Measurements from ENCODE around the gene ZNF425. TPM values are rescaled to one million over a fixed set of nuclear protein-coding genes. Genes with fewer than 3 reads are reported as not detected.

ZNF425 gene, protein sequence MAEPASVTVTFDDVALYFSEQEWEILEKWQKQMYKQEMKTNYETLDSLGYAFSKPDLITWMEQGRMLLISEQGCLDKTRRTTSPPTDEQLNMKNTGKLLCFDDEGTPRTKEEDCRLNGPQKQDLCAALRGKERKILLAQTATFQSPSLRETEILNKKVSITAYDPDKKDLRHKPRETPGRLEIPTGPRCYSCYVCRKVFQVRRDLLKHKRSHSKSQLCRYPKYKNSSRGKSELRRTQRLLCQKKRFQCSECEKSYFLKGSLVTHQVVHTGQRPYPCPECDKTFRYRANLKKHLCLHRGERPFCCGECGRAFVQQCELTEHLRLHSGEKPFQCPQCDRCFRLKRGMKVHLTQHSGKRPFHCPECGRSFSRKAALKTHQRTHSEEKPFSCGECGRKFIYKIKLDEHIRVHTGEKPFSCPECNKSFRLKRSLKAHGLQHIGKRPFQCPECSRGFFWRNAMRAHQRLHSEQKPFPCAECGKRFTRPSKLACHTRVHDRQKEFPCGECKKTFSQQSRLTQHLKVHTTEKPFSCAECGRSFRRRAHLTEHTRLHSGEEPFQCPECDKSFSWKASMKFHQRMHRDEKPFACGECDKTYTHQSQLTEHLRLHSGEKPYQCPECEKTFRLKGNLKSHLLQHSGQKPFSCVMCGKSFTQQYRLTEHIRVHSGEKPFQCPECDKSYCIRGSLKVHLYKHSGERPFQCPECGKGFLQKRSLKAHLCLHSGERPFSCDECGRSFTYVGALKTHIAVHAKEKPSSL
- not detected for total RNA-seq

DNA sequence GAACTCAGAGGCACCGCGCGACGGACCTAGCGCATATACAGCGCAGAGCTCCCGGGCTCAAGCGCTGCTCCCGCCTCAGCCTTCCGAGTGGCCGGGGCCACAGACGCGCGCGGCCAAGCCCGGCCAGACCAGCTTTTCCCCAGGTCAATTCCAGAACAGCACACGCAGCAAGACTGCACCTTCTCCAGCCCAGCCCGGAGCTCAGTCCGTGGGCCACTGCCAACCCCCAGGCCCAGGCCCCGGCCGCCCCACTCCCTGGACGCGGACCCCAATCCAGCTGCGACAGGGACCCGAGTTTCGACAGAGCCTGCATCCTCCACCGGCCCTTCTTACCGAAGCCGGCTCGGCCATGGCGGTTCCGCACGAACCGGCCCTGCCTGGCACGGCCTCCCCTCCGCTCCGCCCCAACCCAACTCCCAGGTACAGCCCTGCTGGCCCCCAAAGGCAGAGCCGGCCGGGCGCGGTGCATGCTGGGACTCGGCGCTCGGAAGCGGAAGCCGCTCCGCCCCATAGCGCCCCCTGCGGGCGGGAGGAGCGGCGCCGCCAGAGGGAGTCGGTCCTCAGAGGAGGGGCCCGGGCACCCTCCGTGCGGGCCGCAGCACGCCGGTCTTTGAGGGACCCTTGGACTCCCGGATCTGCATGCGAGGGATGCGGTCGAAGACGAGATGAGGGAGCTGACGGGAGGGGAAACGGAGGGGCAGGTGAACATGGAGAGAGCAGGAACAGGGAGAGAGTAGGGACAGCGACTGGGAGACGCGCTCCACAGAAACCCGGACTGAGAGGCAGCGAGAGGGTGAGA, at the start of gene ZNF425:
TSS of gene ZNF425 (minus strand) at position 462 of the 799 bp plus-strand sequence. CDS start at position 351, 111 bp downstream.
- Histone ChIP-seq H3K36me3 (no peaks in the 10 kb centered on the region), H3K9me3 (no peaks in the 10 kb centered on the region), H3K27me3 (no peaks in the 10 kb centered on the region), H3K4me3 (peak within 1 kb of the TSS; percentile 88 to 92), H3K27ac (peak within 1 kb of the TSS; percentile 82 to 96), H3K4me1 (peaks cover 6 to 8% of the 10 kb centered on the region in 2 donors)
- TF ChIP-seq, protein P1, sequence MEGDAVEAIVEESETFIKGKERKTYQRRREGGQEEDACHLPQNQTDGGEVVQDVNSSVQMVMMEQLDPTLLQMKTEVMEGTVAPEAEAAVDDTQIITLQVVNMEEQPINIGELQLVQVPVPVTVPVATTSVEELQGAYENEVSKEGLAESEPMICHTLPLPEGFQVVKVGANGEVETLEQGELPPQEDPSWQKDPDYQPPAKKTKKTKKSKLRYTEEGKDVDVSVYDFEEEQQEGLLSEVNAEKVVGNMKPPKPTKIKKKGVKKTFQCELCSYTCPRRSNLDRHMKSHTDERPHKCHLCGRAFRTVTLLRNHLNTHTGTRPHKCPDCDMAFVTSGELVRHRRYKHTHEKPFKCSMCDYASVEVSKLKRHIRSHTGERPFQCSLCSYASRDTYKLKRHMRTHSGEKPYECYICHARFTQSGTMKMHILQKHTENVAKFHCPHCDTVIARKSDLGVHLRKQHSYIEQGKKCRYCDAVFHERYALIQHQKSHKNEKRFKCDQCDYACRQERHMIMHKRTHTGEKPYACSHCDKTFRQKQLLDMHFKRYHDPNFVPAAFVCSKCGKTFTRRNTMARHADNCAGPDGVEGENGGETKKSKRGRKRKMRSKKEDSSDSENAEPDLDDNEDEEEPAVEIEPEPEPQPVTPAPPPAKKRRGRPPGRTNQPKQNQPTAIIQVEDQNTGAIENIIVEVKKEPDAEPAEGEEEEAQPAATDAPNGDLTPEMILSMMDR (IDR thresholded peaks at IDR 0.05): peak; percentile 96 to 97 (median 97)
- peak; percentile 49 to 96 for DNase-seq (ENCODE audit: low spot score in 2 of 2)
- intact Hi-C loops (cut with DNase I): loop anchor here (1.0 to 10.0 kb wide), 8 partner anchors 21 to 431 kb away; partner anchors contain the start of genes CUL1, EZH2, PDIA4 and ZNF212

DNA sequence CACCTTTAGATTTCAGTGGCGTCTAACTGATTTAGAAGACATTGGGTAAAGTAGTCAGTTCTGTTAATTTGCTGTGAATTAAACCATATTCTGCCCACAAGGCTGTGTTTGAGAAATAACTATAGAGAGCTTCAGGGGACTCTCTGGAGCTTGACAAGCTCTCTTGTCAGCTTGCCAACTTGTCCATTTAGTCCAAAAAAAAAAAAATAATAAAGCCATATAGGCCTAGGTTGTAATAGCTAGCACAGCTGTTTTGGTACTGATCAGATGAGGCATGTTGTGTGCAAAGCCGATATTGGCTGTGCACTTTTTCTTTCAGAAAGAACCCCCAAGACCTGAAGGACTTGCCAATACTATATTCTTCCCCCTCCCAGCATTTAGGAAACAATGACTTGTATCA, 49.0 kb upstream of the ZNF425 start:
- Histone ChIP-seq H3K4me1 (no peaks in the 10 kb centered on the region), H3K36me3 (peaks cover 49 to 65% of the 10 kb centered on the region in 2 donors), H3K4me3 (no peak overlapping the region), H3K27ac (no peak overlapping the region), H3K9me3 (no peaks in the 10 kb centered on the region), H3K27me3 (no peaks in the 10 kb centered on the region)
- no peak for DNase-seq (ENCODE audit: low spot score in 2 of 2)
- intact Hi-C loops (cut with DNase I): no loop called here
- TF ChIP-seq, protein P1 (IDR thresholded peaks at IDR 0.05): no peak

DNA sequence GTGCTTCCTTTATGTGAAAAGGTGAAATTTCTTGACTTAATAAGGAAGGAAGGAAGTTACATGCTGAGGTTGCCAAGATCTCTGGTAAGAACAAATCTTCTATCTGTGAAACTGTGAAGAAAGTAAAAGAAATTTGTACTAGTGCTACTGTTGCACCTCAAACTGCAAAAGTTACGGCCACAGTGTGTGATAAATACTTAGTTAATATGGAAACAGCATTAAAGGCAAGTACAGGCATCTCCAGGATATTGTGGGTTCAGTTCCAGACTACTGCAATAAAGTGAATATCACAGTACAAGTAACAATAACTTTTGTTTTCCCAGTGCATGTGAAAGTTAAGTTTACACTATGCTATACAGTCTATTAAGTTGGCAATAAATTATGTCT, 46.4 kb upstream of the ZNF425 start:
- TF ChIP-seq, protein P1 (IDR thresholded peaks at IDR 0.05): no peak
- no peaks in the 10 kb centered on the region for H3K27me3 ChIP-seq
- H3K4me1 ChIP-seq: no peaks in the 10 kb centered on the region
- H3K9me3 ChIP-seq: no peaks in the 10 kb centered on the region
- peaks cover 49 to 63% of the 10 kb centered on the region in 2 donors for H3K36me3 ChIP-seq
- H3K27ac ChIP-seq: no peak overlapping the region
- DNase-seq (ENCODE audit: low spot score in 2 of 2): no peak
- H3K4me3 ChIP-seq: no peak overlapping the region
- intact Hi-C loops (cut with DNase I): no loop called here

DNA sequence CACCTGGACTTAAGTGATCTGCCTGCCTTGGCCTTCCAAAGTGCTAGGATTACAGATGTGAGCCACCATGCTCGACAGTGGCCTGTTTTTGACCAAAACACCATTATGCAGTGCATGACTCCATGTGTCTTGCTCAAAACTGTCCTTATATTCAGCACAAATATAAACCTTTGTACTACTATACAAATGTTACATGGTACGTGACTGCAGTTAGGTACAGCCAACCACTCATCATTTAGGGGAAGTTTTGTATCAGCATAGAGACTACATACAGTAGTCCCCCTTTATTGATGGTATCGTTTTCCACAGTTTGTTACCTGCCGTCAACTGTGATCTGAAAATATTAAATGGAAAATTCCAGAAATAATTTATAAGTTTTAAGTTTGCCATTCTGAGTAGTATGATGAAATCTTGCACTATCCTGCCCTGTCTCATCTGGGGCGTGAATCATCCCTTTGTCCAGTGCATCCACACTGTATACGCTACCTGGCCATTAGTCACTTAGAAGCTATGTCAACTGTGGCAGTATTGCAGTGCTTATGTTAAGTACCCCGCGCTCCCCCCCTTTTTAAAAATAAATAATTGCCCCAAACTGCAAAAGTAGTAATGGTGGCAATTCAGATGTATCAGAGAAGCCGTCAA, 45.9 kb upstream of the ZNF425 start:
- no peak for DNase-seq (ENCODE audit: low spot score in 2 of 2)
- no peaks in the 10 kb centered on the region for H3K9me3 ChIP-seq
- intact Hi-C loops (cut with DNase I): no loop called here
- H3K27ac ChIP-seq: no peak overlapping the region
- H3K36me3 ChIP-seq: peaks cover 45 to 61% of the 10 kb centered on the region in 2 donors
- no peak overlapping the region for H3K4me3 ChIP-seq
- H3K4me1 ChIP-seq: no peaks in the 10 kb centered on the region
- TF ChIP-seq, protein P1 (IDR thresholded peaks at IDR 0.05): no peak
- no peaks in the 10 kb centered on the region for H3K27me3 ChIP-seq

Measured in ascending aorta (tissue), 2 donors.